Psoas muscle (tissue), 8 donors: ENCODE data around the gene ARID1A. TPM values are rescaled to one million over a fixed set of nuclear protein-coding genes. Genes with fewer than 3 reads are reported as not detected.

Experiments used
- ATAC-seq, 4 donors: fragments of 200-7000 bp; cut with Tn5 transposase; one replicate each; pipeline ENCODE4 v1.9.1; 2020; ENCODE audit warnings: moderate library complexity in 3 of 4, mild to moderate bottlenecking in 2 of 4
- DNase-seq, 2 donors: peaks; one replicate each; pipeline ENCODE4 v3.0.0-alpha.2; 2020
- H3K27ac ChIP-seq: fragments of 200-600 bp; one replicate; pipeline ENCODE4 v1.8.0; 2022
- H3K27me3 ChIP-seq, 3 donors: fragments of 200-600 bp in 1 of 3; one replicate each; pipeline versions ENCODE4 v1.6.1 to v1.8.0; 2013 to 2022; ENCODE audit warnings: low read length in 2 of 3, mild to moderate bottlenecking in 2 of 3, moderate library complexity in 1 of 3; ENCODE audit not compliant: insufficient read depth in 3 of 3
- H3K36me3 ChIP-seq, 2 donors: fragments of 200-600 bp in 1 of 2; one replicate each; pipeline versions ENCODE4 v1.6.1 to v1.8.0; 2013 to 2022; ENCODE audit warnings: low read depth in 1 of 2, mild to moderate bottlenecking in 1 of 2, moderate library complexity in 1 of 2; ENCODE audit not compliant: insufficient read depth in 1 of 2
- H3K4me1 ChIP-seq: fragments of 200-600 bp; one replicate; pipeline ENCODE4 v1.8.0; 2022
- H3K4me3 ChIP-seq: fragments of 200-600 bp; one replicate; pipeline ENCODE4 v1.8.0; 2022; ENCODE audit warnings: mild to moderate bottlenecking
- H3K9me3 ChIP-seq: fragments of 200-600 bp; one replicate; pipeline ENCODE4 v1.8.0; 2022
- CTCF ChIP-seq: fragments of 200-600 bp; IDR thresholded peaks from one replicate; pipeline ENCODE4 v1.8.0; 2022; ENCODE audit warnings: antibody characterized with exemption
- WGBS, 3 donors: extraction: QIAGEN DNeasy Blood & Tissue Kit; methylation state at CpG; one replicate each; pipeline versions ENCODE4 v1.1.6 to v1.1.7; 2013; 5-methylcytosine and 5-hydroxymethylcytosine counted together
- intact Hi-C, 2 donors: fragments of 100-400 bp; cut with DNase I; formaldehyde crosslinking; loops; one replicate each; pipeline versions ENCODE4 v1.11.0 to v1.14.2; 2022
- polyA plus RNA-seq, 3 donors: library from polyadenylated mRNA; stranded (reverse); fragments of 200-250 nt; gene quantifications; one replicate each; pipeline ENCODE4 v1.2.3, GENCODE V29; 2013
- total RNA-seq, 4 donors: library from RNA; stranded (reverse); fragmentation: NEBNext Ultra II Directional in 2 of 4; extraction: Animal tissue kit (Norgen Biotek cat#: 25700) in 2 of 4; gene quantifications; one replicate each; pipeline versions ENCODE4 v1.2.1 to v1.2.4, GENCODE V29; 2021 to 2023
- donor health status: healthy with polysubstance abuse.
- donor health status: DM: no; HTN: no; CAD: no; lungs with moderate emphysema.
- donor health status: Bipolar disorder and iron deficiency.
- donor health status: healthy.
- donor health status: DM: yes; HTN: yes; CAD: no.
- donor health status: DM: no; HTN: no; CAD: no.
- donor health status: DM: no; HTN: no; CAD: no.
- donor health status: DM: yes; HTN: yes; CAD: no.

ARID1A gene
- total and polyA plus RNA-seq, 7 donors, result 8.8 to 44.4 (median 32.2) TPM

DNA sequence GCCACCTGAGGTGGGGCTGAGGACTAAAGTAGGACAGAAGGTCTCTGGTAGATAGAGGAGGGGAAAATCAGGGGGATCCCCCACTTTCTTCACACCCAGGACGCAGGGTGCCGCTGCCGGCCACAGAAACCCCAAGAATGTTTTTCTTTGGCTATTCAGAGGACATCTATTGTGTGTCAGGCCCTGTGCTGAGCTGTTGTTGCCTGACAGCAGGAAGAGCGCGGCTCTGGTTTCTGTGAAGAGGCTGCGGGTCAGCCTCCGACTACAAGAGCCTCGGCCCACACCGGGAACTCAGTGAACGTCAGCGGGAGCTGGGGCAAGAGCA is 91.5 kb downstream of the ARID1A start:
- intact Hi-C loops, result loop anchor here (5.0 kb wide), 3 partner anchors 45 to 110 kb away; partner anchors contain the start of gene ARID1A (in 1 of the 2)
- DNase-seq, result no peak
- Histone ChIP-seq H3K36me3 (peaks cover 0 to 13% of the 10 kb centered on the region in 2 donors), H3K27me3 (no peaks in the 10 kb centered on the region), H3K9me3 (no peaks in the 10 kb centered on the region), H3K27ac (peak overlapping the region; percentile 98), H3K4me1 (peaks cover 44% of the 10 kb centered on the region), H3K4me3 (peak overlapping the region; percentile 90)
- WGBS, 3 donors, result 1% methylated on average over 11 of the region's 11 CpGs
- TF ChIP-seq CTCF, result no peak
- ATAC-seq, result peak; percentile 19 to 38 (median 25)

DNA sequence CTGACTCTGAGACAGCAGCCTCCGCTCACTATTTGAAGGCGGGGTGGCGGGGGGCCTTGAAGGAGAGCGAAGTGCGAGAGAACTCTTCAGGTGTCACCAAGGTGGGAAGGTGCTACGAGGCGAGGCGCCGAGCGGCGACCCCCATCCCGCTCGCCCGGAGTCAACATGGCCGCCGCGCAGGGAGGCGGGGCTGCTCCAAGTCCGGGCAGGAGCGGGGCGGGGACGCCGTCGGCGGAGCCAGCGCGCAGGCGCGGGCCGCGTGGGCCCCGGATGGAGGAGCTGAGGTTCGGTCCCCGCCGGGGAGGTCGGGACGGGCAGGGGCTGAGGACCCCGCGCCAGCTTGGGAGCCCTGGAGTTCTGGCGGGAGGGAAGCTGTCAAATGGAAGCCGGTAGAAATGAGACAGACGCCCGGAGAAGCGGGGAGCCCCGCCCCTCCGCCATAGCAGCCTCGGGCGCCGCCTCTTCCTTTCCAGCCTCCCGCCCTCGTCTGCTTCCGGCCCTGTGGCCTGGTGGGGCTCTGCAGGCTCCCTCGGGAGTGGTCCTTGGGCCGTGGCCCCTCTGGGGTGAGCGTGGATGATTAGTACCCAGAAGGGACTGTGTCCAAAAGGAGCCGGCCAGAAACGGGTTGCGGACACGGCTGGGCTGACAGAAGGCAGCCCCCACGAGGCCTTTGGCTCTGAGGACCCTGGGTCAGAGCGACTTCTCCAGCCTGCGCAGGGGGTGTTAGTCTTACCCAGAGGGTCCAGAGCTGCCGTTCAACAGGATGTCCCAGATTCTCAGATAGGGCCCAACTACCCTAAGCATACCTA is 92.1 kb downstream of the ARID1A start, which contains the start of gene PIGV:
Gene PIGV, plus strand, starts transcription at position 245 of the 809 bp plus-strand sequence. CDS start 2,866 bp downstream, outside the sequence.
- TF ChIP-seq CTCF, result no peak
- Histone ChIP-seq H3K4me3 (peak within 1 kb of the TSS; percentile 90), H3K9me3 (no peaks in the 10 kb centered on the region), H3K27me3 (no peaks in the 10 kb centered on the region), H3K4me1 (peaks cover 39% of the 10 kb centered on the region), H3K36me3 (peaks cover under 1 to 16% of the 10 kb centered on the region in 2 donors), H3K27ac (peak within 1 kb of the TSS; percentile 98)
- 0% methylated on average over 49 to 63 of the region's 63 CpGs for WGBS, 3 donors
- ATAC-seq, result peak; percentile 87 to 92 (median 90)
- intact Hi-C loops, result loop anchor here (2.0 to 5.0 kb wide), 5 partner anchors 46 to 111 kb away; partner anchors contain the start of gene ARID1A (in 1 of the 2)
- DNase-seq, result peak; percentile 89 to 94

- DNase-seq, result no peak
- WGBS, 3 donors, result 2 to 3% (median 2%) methylated on average over 10 of the region's 10 CpGs
- Histone ChIP-seq H3K4me3 (peak overlapping the region; percentile 90), H3K36me3 (peaks cover 2 to 22% of the 10 kb centered on the region in 2 donors), H3K27ac (peak overlapping the region; percentile 98), H3K9me3 (no peaks in the 10 kb centered on the region), H3K4me1 (peaks cover 33% of the 10 kb centered on the region), H3K27me3 (no peaks in the 10 kb centered on the region)
- ATAC-seq, result peak; percentile 9 to 18 (median 14)
- TF ChIP-seq CTCF, result no peak
- intact Hi-C loops, result loop anchor here (2.0 to 5.0 kb wide), 5 partner anchors 46 to 111 kb away; partner anchors contain the start of gene ARID1A (in 1 of the 2)
Observed at GRCh38 chr1:26788515-26788785, 92.6 kb downstream of the ARID1A start.

GRCh38 chr1:26788836-26789611 is 93.2 kb downstream of the ARID1A start:
- Histone ChIP-seq H3K4me3 (peak overlapping the region; percentile 90), H3K27ac (peak overlapping the region; percentile 98), H3K9me3 (no peaks in the 10 kb centered on the region), H3K27me3 (no peaks in the 10 kb centered on the region), H3K36me3 (peaks cover 2 to 28% of the 10 kb centered on the region in 2 donors), H3K4me1 (peaks cover 28% of the 10 kb centered on the region)
- DNase-seq (peak; percentile 86 to 91), ATAC-seq (peak; percentile 56 to 77 (median 69))
- TF ChIP-seq CTCF, result peak; percentile 97
- 1% methylated on average over 19 of the region's 19 CpGs for WGBS, 3 donors
- intact Hi-C loops, result loop anchor here (1.0 to 5.0 kb wide), 6 partner anchors 47 to 187 kb away; partner anchors contain the start of gene ARID1A (in 1 of the 2)
